K562 (cell line): Measurements from ENCODE around the gene AKR1C3. TPM values are rescaled to one million over a fixed set of nuclear protein-coding genes. Genes with fewer than 3 reads are reported as not detected.

Experiments used
- CREB1 ChIP-seq, 2 experiments: sonication (generic) in 1 of 2; formaldehyde crosslinking in 1 of 2; IDR thresholded peaks; 2 replicates each; pipeline versions ENCODE4 v1.6.1 to v1.8.0; 2012 to 2022; ENCODE audit warnings: inconsistent platforms in 1 of 2, mild to moderate bottlenecking in 1 of 2, missing genetic modification reagents in 1 of 2, moderate library complexity in 1 of 2
- EGR1 ChIP-seq: fragments of 450-650 bp; conservative IDR thresholded peaks from 2 replicates; pipeline ENCODE4 v1.6.1; 2017; ENCODE audit warnings: mild to moderate bottlenecking
- FOXK1 ChIP-seq: sonication (generic); formaldehyde crosslinking; IDR thresholded peaks from 2 replicates; pipeline ENCODE4 v1.8.0; 2022; ENCODE audit warnings: missing genetic modification reagents, mild to moderate bottlenecking, borderline replicate concordance
- GTF2A2 ChIP-seq: IDR thresholded peaks from 2 replicates; pipeline ENCODE4 v1.6.1; 2016; ENCODE audit warnings: mild to moderate bottlenecking, missing genetic modification characterization, missing compliant biosample characterization
- HDAC1 ChIP-seq, 2 experiments: fragments of 450-650 bp; IDR thresholded peaks; 2 replicates each; pipeline ENCODE4 v1.6.1; 2016 to 2017; ENCODE audit warnings: inconsistent platforms in 1 of 2, mild to moderate bottlenecking in 1 of 2, moderate library complexity in 1 of 2
- KLF10 ChIP-seq: fragments of 250-450 bp; sonication (Bioruptor Pico); IDR thresholded peaks from 2 replicates; pipeline ENCODE4 v1.6.1; 2021; ENCODE audit warnings: matching md5 sums
- LEF1 ChIP-seq: fragments of 450-650 bp; IDR thresholded peaks from 2 replicates; pipeline ENCODE4 v1.6.1; 2016; ENCODE audit warnings: mild to moderate bottlenecking
- MAFK ChIP-seq: IDR thresholded peaks from 2 replicates; pipeline ENCODE4 v1.6.1; 2011; ENCODE audit warnings: low read length, improper control_type of control experiment
- MEIS2 ChIP-seq: fragments of 450-650 bp; IDR thresholded peaks from 2 replicates; pipeline ENCODE4 v1.6.1; 2014; ENCODE audit warnings: mild to moderate bottlenecking; ENCODE audit not compliant: partially characterized antibody
- NFIC ChIP-seq: fragments of 450-650 bp; IDR thresholded peaks from 2 replicates; pipeline ENCODE4 v1.6.1; 2017; ENCODE audit warnings: mild to moderate bottlenecking, inconsistent platforms
- NFYB ChIP-seq: IDR thresholded peaks from 2 replicates; pipeline ENCODE4 v1.6.1; 2011; ENCODE audit warnings: mild to moderate bottlenecking, moderate library complexity; ENCODE audit not compliant: insufficient read length; ENCODE audit errors: extremely low read depth
- POU5F1 ChIP-seq: fragments of 150-350 bp; IDR thresholded peaks from 2 replicates; pipeline ENCODE4 v1.6.1; 2014; ENCODE audit warnings: borderline replicate concordance, low read length, low read depth, mild to moderate bottlenecking; ENCODE audit not compliant: partially characterized antibody
- PURB ChIP-seq: sonication (generic); formaldehyde crosslinking; IDR thresholded peaks from 2 replicates; pipeline ENCODE4 v1.9.0; 2021; ENCODE audit warnings: low read depth, mild to moderate bottlenecking, missing genetic modification reagents
- RAD21 ChIP-seq, 2 experiments: fragments of 250-450 bp in 1 of 2; fragments of 450-650 bp in 1 of 2; sonication (Bioruptor Pico) in 1 of 2; formaldehyde crosslinking in 1 of 2; IDR thresholded peaks in 1 of 2; conservative IDR thresholded peaks in 1 of 2; 2 replicates each; pipeline versions ENCODE4 v1.4.0 to v1.8.0; 2020 to 2022; ENCODE audit warnings: mild to moderate bottlenecking in 2 of 2, moderate library complexity in 1 of 2
- ZNF146 ChIP-seq: IDR thresholded peaks from one replicate; pipeline ENCODE4 v1.6.1; 2018; ENCODE audit warnings: missing compliant biosample characterization; ENCODE audit not compliant: unreplicated experiment
- ZNF655 ChIP-seq: fragments of 250-450 bp; sonication (Bioruptor Pico); IDR thresholded peaks from 2 replicates; pipeline ENCODE4 v1.5.0; 2021
- polyA plus RNA-seq, 8 experiments: library from polyadenylated mRNA; depleted of rRNA in 4 of 8; stranded (reverse) in 5 of 8; unstranded in 3 of 8; fragments of >200 nt; fragmentation: Nextera tagmentation in 2 of 8; fragmentation: Illumina TruSeq in 1 of 8; extraction: Ambion mirVana in 2 of 8; extraction: Trizol in 1 of 8; gene quantifications; 2 replicates each; pipeline versions ENCODE4 v1.2.1 to v1.2.3, GENCODE V29; 2011 to 2014; ENCODE audit warnings: inconsistent platforms in 1 of 8, missing spikeins in 1 of 8
- total RNA-seq, 7 experiments: library from RNA; depleted of rRNA in 6 of 7; stranded (reverse); fragments of >200 nt in 6 of 7; fragmentation: Illumina TruSeq in 2 of 7; extraction: Trizol in 2 of 7; gene quantifications; 2 replicates each; pipeline versions ENCODE4 v1.2.1 to v1.2.3, GENCODE V29; 2011 to 2021; ENCODE audit warnings: low replicate concordance in 1 of 7
- TF ChIP-seq, protein P1 (sequence below), 2 experiments: fragments of 450-650 bp; formaldehyde crosslinking in 1 of 2; IDR thresholded peaks; 2 replicates each; pipeline versions ENCODE4 v1.4.0 to v1.6.1; 2014 to 2020; ENCODE audit warnings: mild to moderate bottlenecking in 2 of 2, borderline replicate concordance in 1 of 2, low read depth in 1 of 2

Gene AKR1C3
- total and polyA plus RNA-seq, 9 of the 15 experiments (the other 6 are each of a cell fraction or from before 2014, with no cell fraction given) = 4.6 to 20.4 (median 10.1) TPM

DNA sequence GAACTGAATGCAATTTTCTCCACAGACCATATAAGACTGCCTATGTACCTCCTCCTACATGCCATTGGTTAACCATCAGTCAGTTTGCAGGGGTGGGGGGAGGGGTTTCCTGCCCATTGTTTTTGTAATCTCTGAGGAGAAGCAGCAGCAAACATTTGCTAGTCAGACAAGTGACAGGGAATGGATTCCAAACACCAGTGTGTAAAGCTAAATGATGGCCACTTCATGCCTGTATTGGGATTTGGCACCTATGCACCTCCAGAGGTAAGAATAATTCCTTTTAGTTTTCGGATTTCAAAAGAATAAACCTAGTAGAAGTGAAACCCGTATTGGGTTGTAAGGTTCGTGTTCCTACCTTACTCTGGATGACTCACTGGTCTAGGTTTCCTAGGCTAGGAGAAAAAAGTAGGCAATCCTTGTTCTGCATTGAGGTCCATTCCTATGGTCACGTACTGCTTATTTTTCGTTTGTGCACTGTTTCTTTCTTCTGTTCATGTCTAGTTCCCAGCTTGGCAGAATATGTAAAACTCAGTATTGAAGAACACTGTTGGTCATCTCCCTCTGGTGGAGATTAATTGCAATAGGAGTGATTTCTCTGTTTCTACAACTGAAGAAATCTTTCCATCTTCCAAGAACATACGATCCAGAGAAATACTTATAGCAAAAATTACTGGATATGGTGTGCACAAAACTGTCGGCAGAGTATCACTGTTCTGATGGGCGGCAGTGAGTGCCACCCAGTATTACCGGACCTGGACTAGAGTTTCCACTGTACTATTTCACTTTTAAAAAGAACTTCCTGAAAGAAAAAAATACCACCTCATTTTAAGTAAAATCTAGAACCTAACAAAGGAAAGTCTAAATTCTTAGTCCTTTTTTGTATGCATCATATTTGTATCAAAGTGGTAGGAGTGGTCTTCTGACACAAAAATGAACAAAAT, at the start of gene AKR1C3 (continued):
- TF ChIP-seq, protein P1, sequence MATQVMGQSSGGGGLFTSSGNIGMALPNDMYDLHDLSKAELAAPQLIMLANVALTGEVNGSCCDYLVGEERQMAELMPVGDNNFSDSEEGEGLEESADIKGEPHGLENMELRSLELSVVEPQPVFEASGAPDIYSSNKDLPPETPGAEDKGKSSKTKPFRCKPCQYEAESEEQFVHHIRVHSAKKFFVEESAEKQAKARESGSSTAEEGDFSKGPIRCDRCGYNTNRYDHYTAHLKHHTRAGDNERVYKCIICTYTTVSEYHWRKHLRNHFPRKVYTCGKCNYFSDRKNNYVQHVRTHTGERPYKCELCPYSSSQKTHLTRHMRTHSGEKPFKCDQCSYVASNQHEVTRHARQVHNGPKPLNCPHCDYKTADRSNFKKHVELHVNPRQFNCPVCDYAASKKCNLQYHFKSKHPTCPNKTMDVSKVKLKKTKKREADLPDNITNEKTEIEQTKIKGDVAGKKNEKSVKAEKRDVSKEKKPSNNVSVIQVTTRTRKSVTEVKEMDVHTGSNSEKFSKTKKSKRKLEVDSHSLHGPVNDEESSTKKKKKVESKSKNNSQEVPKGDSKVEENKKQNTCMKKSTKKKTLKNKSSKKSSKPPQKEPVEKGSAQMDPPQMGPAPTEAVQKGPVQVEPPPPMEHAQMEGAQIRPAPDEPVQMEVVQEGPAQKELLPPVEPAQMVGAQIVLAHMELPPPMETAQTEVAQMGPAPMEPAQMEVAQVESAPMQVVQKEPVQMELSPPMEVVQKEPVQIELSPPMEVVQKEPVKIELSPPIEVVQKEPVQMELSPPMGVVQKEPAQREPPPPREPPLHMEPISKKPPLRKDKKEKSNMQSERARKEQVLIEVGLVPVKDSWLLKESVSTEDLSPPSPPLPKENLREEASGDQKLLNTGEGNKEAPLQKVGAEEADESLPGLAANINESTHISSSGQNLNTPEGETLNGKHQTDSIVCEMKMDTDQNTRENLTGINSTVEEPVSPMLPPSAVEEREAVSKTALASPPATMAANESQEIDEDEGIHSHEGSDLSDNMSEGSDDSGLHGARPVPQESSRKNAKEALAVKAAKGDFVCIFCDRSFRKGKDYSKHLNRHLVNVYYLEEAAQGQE (IDR thresholded peaks at IDR 0.05; ENCODE audit: borderline replicate concordance) = peak; percentile 86
- TF ChIP-seq, protein P1 (CRISPR knock-in tag; IDR thresholded peaks at IDR 0.05; ENCODE audit: low read depth) = no peak
- no peak for TF ChIP-seq FOXK1 (CRISPR knock-in tag)
- peak; percentile 42 to 79; a peak in 3 of 4 replicates for TF ChIP-seq RAD21 (CRISPR knock-in tag; conservative IDR thresholded peaks at IDR 0.05 in 1 of 2, IDR thresholded peaks at IDR 0.05 in 1 of 2)
- TF ChIP-seq HDAC1 (IDR thresholded peaks at IDR 0.05) = no peak
- 0 out of 2 replicates have a peak, but pooled peaks have one; percentile 26 for TF ChIP-seq LEF1
- no peak for TF ChIP-seq POU5F1
- no peak for TF ChIP-seq GTF2A2
- no peak for TF ChIP-seq EGR1
- TF ChIP-seq ZNF146 (CRISPR knock-in tag) = no peak
- no peak for TF ChIP-seq MAFK
- TF ChIP-seq NFIC = 0 out of 2 replicates have a peak, but pooled peaks have one; percentile 8
- no peak for TF ChIP-seq ZNF655 (CRISPR knock-in tag)
- TF ChIP-seq NFYB = peak; percentile 47
- TF ChIP-seq MEIS2 = no peak
- no peak for TF ChIP-seq PURB
- TF ChIP-seq CREB1 (IDR thresholded peaks at IDR 0.05) = no peak
- no peak for TF ChIP-seq CREB1 (CRISPR knock-in tag; IDR thresholded peaks at IDR 0.05)
- no peak for TF ChIP-seq KLF10 (CRISPR knock-in tag)
